Measurements from ENCODE around the gene DLGAP1.

DNA sequence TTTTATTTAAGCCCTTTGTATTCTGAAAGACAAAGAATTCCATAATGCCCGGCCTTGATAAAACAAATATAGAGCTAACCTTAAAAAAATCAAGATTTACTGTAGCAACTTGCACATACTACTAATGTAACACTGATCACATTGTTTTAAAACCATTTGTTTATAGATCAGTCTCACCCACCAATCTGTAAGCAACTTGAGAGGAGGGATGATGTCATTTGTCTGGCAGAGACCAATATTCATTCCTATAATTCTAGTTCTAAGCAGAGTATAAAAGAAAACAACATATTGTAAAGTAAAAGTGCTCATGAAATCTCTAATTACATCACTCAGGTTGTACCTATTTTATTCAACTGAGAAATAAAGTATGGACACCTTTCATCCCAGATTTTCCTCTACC is 624.5 kb downstream of the DLGAP1 start:
- TF ChIP-seq, protein P1, sequence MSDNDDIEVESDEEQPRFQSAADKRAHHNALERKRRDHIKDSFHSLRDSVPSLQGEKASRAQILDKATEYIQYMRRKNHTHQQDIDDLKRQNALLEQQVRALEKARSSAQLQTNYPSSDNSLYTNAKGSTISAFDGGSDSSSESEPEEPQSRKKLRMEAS (IDR thresholded peaks at IDR 0.05): no peak
- TF ChIP-seq ZBTB7A (IDR thresholded peaks at IDR 0.05; ENCODE audit: low read depth): no peak
- no peak for TF ChIP-seq TAF1 (IDR thresholded peaks at IDR 0.05; ENCODE audit: low read depth)
- TF ChIP-seq EGR1 (IDR thresholded peaks at IDR 0.05): no peak
- TF ChIP-seq CREB1 (IDR thresholded peaks at IDR 0.05; ENCODE audit: low read depth): no peak
- TF ChIP-seq, protein P2, sequence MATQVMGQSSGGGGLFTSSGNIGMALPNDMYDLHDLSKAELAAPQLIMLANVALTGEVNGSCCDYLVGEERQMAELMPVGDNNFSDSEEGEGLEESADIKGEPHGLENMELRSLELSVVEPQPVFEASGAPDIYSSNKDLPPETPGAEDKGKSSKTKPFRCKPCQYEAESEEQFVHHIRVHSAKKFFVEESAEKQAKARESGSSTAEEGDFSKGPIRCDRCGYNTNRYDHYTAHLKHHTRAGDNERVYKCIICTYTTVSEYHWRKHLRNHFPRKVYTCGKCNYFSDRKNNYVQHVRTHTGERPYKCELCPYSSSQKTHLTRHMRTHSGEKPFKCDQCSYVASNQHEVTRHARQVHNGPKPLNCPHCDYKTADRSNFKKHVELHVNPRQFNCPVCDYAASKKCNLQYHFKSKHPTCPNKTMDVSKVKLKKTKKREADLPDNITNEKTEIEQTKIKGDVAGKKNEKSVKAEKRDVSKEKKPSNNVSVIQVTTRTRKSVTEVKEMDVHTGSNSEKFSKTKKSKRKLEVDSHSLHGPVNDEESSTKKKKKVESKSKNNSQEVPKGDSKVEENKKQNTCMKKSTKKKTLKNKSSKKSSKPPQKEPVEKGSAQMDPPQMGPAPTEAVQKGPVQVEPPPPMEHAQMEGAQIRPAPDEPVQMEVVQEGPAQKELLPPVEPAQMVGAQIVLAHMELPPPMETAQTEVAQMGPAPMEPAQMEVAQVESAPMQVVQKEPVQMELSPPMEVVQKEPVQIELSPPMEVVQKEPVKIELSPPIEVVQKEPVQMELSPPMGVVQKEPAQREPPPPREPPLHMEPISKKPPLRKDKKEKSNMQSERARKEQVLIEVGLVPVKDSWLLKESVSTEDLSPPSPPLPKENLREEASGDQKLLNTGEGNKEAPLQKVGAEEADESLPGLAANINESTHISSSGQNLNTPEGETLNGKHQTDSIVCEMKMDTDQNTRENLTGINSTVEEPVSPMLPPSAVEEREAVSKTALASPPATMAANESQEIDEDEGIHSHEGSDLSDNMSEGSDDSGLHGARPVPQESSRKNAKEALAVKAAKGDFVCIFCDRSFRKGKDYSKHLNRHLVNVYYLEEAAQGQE (IDR thresholded peaks at IDR 0.05; ENCODE audit: low read depth): no peak
- TF ChIP-seq EP300 (IDR thresholded peaks at IDR 0.05; ENCODE audit: borderline replicate concordance): no peak
- TF ChIP-seq NFIC (IDR thresholded peaks at IDR 0.05): no peak
- TF ChIP-seq RAD21 (IDR thresholded peaks at IDR 0.05; ENCODE audit: low read depth): no peak
- no peak for TF ChIP-seq YY1 (IDR thresholded peaks at IDR 0.05; ENCODE audit: low read depth)
- no peak for TF ChIP-seq TCF12 (IDR thresholded peaks at IDR 0.05; ENCODE audit: low read depth)
- no peak for TF ChIP-seq TEAD4 (IDR thresholded peaks at IDR 0.05)

All from Ishikawa (cell line).